Lung (tissue), 12 donors: ENCODE data around the gene KCNH8. TPM values are rescaled to one million over a fixed set of nuclear protein-coding genes. Genes with fewer than 3 reads are reported as not detected.

Experiments
- ATAC-seq: fragments of 200-7000 bp; cut with Tn5 transposase; one replicate; pipeline ENCODE4 v1.9.1; 2020; ENCODE audit warnings: moderate number of reproducible peaks; ENCODE audit not compliant: insufficient read depth, low FRiP score
- DNase-seq, 3 donors: peaks; one replicate each; pipeline ENCODE4 v3.0.0-alpha.2; 2013 to 2017
- H3K27ac ChIP-seq, 2 donors: one replicate each; pipeline ENCODE4 v1.5.1; 2013; ENCODE audit warnings: mild to moderate bottlenecking in 2 of 2, moderate library complexity in 2 of 2, control low read depth in 1 of 2, inconsistent platforms in 1 of 2, low read depth in 1 of 2, low read length in 1 of 2
- H3K27me3 ChIP-seq, 3 donors: one replicate each; pipeline ENCODE4 v1.5.1; 2013; ENCODE audit warnings: low read length in 2 of 3; ENCODE audit not compliant: control insufficient read depth in 3 of 3, insufficient read depth in 3 of 3
- H3K36me3 ChIP-seq, 4 donors: one replicate each; pipeline ENCODE4 v1.5.1; 2013; ENCODE audit warnings: low read length in 4 of 4, mild to moderate bottlenecking in 1 of 4, moderate library complexity in 1 of 4; ENCODE audit not compliant: control insufficient read depth in 4 of 4, insufficient read depth in 4 of 4
- H3K4me1 ChIP-seq, 5 donors: one replicate each; pipeline ENCODE4 v1.5.1; 2013; ENCODE audit warnings: low read length in 5 of 5, mild to moderate bottlenecking in 2 of 5, moderate library complexity in 1 of 5; ENCODE audit not compliant: control insufficient read depth in 5 of 5, insufficient read depth in 5 of 5
- H3K4me3 ChIP-seq: one replicate; pipeline ENCODE4 v1.5.1; 2013; ENCODE audit warnings: mild to moderate bottlenecking, control low read depth, moderate library complexity
- H3K9ac ChIP-seq, 2 donors: one replicate each; pipeline ENCODE4 v1.5.1; 2013; ENCODE audit warnings: low read length in 2 of 2, control low read depth in 1 of 2; ENCODE audit not compliant: insufficient read depth in 1 of 2
- H3K9me3 ChIP-seq, 4 donors: one replicate each; pipeline ENCODE4 v1.5.1; 2013; ENCODE audit warnings: low read length in 3 of 4, mild to moderate bottlenecking in 1 of 4, moderate library complexity in 1 of 4; ENCODE audit not compliant: control insufficient read depth in 4 of 4, insufficient read depth in 3 of 4
- WGBS, 2 donors: extraction: QIAGEN DNeasy Blood & Tissue Kit; methylation state at CpG; one replicate each; pipeline ENCODE4 v1.1.7; 2013; 5-methylcytosine and 5-hydroxymethylcytosine counted together
- polyA plus RNA-seq, 2 donors: library from polyadenylated mRNA; stranded (reverse); fragments of 200-250 nt; gene quantifications; one replicate each; pipeline ENCODE4 v1.2.1, GENCODE V29; 2013
- total RNA-seq, 2 donors: library from RNA; depleted of rRNA in 1 of 2; stranded (reverse); fragments of >200 nt in 1 of 2; gene quantifications; one replicate each; pipeline ENCODE4 v1.2.1, GENCODE V29; 2014 to 2021
- TF ChIP-seq, protein P1 (sequence below): IDR thresholded peaks from 2 replicates; pipeline ENCODE4 v1.5.1; 2012; ENCODE audit warnings: mild to moderate bottlenecking; ENCODE audit errors: control extremely low read depth, extremely low read depth
- donor health status: control.
- donor health status: control.
- donor health status: Bipolar disorder and iron deficiency.
- donor health status: healthy.
- donor health status: DM: yes; HTN: yes; CAD: no.

Gene KCNH8
- total and polyA plus RNA-seq, 4 donors: 0.06 to 0.94 (median 0.15) TPM

DNA sequence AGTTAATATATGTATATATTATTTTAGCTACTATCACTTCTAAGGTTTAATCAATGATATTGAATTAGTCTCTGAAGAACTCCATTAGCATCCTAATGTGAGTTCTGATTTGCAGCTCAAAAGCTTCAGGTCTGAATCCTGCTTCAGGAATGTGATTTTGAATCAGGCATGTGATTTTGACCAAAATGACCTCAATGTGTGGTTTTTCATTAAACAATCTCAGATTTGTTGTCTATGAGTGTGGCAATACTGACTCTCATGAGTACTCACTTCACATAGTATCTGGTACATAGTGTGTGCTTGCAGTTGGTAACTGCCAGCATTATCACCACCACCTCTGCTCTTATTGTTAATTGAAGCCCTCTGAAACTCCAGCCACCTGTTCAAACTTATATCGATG is 251.0 kb downstream of the KCNH8 start:
- WGBS, 2 donors: 92 to 93% methylated on average over 1 of the region's 1 CpG
- Histone ChIP-seq H3K9ac (no peak overlapping the region), H3K36me3 (no peaks in the 10 kb centered on the region), H3K4me1 (no peaks in the 10 kb centered on the region), H3K27ac (no peak overlapping the region), H3K9me3 (no peaks in the 10 kb centered on the region), H3K4me3 (no peak overlapping the region), H3K27me3 (no peaks in the 10 kb centered on the region)
- ATAC-seq: no peak
- no peak for DNase-seq
- TF ChIP-seq, protein P1, sequence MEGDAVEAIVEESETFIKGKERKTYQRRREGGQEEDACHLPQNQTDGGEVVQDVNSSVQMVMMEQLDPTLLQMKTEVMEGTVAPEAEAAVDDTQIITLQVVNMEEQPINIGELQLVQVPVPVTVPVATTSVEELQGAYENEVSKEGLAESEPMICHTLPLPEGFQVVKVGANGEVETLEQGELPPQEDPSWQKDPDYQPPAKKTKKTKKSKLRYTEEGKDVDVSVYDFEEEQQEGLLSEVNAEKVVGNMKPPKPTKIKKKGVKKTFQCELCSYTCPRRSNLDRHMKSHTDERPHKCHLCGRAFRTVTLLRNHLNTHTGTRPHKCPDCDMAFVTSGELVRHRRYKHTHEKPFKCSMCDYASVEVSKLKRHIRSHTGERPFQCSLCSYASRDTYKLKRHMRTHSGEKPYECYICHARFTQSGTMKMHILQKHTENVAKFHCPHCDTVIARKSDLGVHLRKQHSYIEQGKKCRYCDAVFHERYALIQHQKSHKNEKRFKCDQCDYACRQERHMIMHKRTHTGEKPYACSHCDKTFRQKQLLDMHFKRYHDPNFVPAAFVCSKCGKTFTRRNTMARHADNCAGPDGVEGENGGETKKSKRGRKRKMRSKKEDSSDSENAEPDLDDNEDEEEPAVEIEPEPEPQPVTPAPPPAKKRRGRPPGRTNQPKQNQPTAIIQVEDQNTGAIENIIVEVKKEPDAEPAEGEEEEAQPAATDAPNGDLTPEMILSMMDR: no peak

DNA sequence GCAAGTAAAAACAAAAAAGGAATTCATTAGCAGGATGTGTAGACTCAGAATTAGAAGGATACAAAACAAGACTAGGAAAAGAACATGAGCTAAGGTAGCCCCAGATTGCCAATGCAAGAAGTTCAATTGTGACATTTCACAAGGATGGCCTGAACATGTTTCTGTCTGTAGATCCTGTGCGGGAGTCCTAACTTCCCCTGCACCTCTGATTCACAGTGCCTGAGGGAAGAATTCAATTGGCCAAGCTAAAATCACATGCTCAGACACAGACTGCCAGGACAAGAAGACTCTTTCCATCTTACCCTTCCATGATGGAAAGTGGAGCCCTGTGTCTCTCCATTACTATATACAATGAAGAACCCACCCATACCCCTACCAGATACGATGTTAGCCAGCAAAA is 251.5 kb downstream of the KCNH8 start:
- Histone ChIP-seq H3K4me3 (no peak overlapping the region), H3K4me1 (no peaks in the 10 kb centered on the region), H3K27me3 (no peaks in the 10 kb centered on the region), H3K9ac (no peak overlapping the region), H3K36me3 (no peaks in the 10 kb centered on the region), H3K27ac (no peak overlapping the region), H3K9me3 (no peaks in the 10 kb centered on the region)
- ATAC-seq (no peak), DNase-seq (no peak)
- 86 to 91% methylated on average over 2 of the region's 2 CpGs for WGBS, 2 donors
- TF ChIP-seq, protein P1: no peak

DNA sequence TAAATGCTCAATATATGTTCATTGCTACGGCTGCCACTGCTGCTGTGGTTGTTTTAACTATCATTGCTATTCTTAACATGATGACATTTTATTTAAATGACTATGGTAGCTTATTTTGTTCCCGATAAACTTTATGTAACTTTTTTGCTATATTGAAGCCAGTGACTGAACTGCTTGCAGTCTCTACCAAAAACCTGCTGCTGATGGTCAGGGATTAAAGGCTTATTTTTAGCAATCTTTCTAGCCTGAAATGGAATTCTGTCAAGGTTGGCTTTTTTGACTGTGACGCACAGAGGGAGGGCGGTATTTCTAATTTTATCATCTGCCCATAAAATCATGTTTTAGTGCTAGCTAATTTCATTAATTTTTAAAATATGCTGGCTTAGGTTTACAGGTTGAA is 271.8 kb downstream of the KCNH8 start:
- Histone ChIP-seq H3K4me1 (no peaks in the 10 kb centered on the region), H3K4me3 (no peak overlapping the region), H3K9ac (no peak overlapping the region), H3K9me3 (no peaks in the 10 kb centered on the region), H3K27ac (no peak overlapping the region), H3K36me3 (no peaks in the 10 kb centered on the region), H3K27me3 (no peaks in the 10 kb centered on the region)
- ATAC-seq (no peak), DNase-seq (no peak)
- TF ChIP-seq, protein P1: no peak
- 88 to 91% methylated on average over 4 of the region's 4 CpGs for WGBS, 2 donors

DNA sequence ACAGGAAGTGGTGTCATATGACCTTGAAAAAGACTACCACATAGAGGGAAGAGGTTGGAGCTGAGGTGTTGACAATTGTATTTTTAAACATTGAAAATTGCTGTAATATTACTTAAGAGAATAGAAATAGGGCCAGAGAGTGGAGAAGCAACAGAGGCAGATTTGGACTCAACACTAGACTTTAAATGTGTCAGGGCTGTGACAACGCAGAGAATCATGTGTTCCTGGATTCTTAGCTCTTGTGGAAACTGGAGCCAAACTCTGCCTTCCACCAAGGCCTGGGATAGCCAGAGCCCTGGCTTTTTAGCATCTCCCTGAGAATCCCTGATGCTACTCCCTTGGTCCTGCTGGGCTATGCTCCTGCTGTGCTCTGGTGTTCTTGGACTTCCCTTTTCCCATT is 277.5 kb downstream of the KCNH8 start:
- no peaks in the 10 kb centered on the region for H3K9me3 ChIP-seq
- no peaks in the 10 kb centered on the region for H3K36me3 ChIP-seq
- DNase-seq: no peak
- no peak for ATAC-seq
- peaks cover 0 to 2% (median 0%) of the 10 kb centered on the region in 5 donors for H3K4me1 ChIP-seq
- H3K4me3 ChIP-seq: no peak overlapping the region
- no peaks in the 10 kb centered on the region for H3K27me3 ChIP-seq
- TF ChIP-seq, protein P1: no peak
- 85 to 92% methylated on average over 1 of the region's 1 CpG for WGBS, 2 donors
- no peak overlapping the region for H3K27ac ChIP-seq
- H3K9ac ChIP-seq: no peak overlapping the region
